Measurements from ENCODE around the gene TUFM.

The TUFM gene

GRCh38 chr16:28865001-28865688 is 19.0 kb upstream of the TUFM start:
- TF ChIP-seq, protein P1, sequence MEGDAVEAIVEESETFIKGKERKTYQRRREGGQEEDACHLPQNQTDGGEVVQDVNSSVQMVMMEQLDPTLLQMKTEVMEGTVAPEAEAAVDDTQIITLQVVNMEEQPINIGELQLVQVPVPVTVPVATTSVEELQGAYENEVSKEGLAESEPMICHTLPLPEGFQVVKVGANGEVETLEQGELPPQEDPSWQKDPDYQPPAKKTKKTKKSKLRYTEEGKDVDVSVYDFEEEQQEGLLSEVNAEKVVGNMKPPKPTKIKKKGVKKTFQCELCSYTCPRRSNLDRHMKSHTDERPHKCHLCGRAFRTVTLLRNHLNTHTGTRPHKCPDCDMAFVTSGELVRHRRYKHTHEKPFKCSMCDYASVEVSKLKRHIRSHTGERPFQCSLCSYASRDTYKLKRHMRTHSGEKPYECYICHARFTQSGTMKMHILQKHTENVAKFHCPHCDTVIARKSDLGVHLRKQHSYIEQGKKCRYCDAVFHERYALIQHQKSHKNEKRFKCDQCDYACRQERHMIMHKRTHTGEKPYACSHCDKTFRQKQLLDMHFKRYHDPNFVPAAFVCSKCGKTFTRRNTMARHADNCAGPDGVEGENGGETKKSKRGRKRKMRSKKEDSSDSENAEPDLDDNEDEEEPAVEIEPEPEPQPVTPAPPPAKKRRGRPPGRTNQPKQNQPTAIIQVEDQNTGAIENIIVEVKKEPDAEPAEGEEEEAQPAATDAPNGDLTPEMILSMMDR (IDR thresholded peaks at IDR 0.05; ENCODE audit: insufficient read depth, missing control alignments): no peak
- DNase-seq (ENCODE audit: insufficient read length, low spot score): no peak
- FAIRE-seq: no peak

DNA sequence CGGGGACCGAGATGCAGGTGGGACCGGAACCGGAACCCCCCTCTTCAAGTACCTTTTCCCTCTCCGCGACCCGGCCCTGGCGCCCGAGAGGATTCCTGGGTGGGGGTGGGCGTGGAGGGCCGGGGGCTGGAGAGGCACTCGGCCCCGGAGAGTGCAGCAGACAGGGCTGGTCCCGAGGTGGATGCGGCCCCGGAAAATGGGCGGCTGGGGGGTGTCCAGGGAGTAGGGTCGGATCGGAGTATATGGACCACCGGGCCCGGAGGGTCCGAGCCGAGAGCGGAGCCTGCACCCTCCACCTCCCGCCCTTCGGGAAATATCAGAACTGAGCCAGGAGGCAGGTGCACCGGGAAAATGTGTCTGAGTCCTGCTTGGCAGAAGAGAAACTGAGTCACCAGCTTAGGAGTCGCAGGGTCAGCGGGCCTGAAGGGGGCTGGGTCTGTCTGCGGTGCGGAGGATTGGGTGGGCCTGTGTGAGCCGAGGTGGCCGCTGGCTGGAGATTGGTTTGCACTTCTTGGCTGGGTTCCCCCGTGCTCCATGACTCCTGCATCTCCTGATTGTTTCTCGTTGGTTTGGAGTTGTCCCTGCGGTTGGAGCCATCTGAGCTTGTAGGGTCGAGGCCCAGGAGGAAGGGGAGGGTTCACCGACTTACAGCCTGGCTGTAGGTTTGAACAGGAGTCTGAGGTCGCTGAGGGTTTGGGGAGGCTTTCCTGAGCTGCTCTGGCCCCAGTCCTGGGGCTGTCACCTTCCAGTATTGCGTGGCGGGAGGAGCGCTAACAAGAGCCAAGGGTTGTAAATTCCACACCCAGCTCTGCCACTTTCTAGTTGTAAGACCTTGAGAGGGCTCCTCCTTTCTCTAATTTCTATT is 18.0 kb upstream of the TUFM start:
- TF ChIP-seq, protein P1 (IDR thresholded peaks at IDR 0.05; ENCODE audit: insufficient read depth, missing control alignments): no peak
- no peak for DNase-seq (ENCODE audit: insufficient read length, low spot score)
- FAIRE-seq: no peak

DNA sequence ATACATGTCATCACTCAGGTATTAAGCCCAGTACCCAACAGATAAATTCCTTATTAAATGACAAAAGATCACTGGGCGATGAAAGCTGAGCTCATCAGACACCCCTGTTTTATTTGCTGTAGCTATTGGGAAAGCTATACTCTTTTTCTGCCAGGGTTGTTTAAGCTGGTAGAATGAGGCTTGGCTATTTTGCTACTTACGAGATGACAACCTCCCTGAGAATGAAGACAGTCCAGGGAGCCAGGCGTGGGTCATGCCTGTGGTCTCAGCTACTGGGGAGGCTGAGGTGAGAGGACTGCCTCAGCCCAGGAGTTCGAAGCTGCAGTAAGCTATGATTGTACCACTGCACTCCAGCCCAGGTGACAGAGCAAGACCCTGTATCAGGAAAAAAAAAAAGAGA is 13.2 kb upstream of the TUFM start:
- TF ChIP-seq, protein P1 (IDR thresholded peaks at IDR 0.05; ENCODE audit: insufficient read depth, missing control alignments): no peak
- DNase-seq (ENCODE audit: insufficient read length, low spot score) (no peak), FAIRE-seq (no peak)

DNA sequence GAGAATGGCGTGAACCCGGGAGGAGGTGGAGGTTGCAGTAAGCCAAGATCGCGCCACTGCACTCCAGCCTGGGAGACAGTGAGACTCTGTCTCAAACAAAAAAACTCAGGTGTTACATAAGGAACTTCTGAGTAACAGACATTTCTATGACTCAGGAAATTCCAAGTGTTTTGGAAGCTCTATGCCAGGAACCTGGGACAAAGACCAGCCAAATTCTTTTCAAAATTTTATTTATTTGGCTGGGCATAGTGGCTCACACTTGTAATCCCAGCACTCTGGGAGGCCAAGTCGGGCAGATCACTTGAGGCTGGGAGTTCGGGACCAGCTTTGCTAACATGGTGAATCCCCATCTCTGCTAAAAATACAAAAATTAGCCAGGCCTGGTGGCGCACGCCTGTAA is 12.3 kb upstream of the TUFM start:
- DNase-seq (ENCODE audit: insufficient read length, low spot score): no peak
- TF ChIP-seq, protein P1 (IDR thresholded peaks at IDR 0.05; ENCODE audit: insufficient read depth, missing control alignments): no peak
- FAIRE-seq: no peak

DNA sequence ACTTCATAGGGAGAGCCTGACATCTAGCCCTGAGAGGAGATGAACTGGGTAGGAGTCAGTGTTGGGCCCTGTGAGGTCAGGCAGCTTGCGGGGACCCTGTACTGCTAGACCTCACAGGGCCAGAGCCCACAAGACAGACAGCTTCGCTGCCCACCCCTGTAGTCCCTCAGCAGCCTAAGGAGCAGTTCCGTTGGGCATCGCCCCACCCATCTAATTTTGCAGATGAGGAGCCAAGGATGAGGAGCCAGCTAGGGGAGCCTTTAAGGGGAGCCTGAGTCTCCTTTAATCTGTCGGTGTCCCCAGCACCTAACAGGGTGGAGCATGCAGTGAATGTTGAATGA is 755 bp upstream of the TUFM start:
- no peak for DNase-seq (ENCODE audit: insufficient read length, low spot score)

DNA sequence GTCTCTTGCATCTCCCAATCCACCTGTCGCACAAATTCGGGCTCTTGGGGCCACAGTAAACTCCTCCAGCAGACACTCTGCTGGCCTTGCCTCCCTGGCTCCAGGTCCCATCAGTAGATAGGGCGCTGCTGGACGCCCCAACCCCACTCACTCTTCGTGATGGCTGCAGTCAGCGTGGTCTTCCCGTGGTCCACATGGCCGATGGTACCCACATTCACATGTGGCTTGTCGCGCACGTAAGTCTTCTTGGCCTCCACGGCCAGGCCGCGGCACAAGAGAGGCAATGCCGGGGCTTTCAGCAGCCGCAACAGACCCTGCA is 428 bp downstream of the TUFM start:
- TF ChIP-seq, protein P1 (IDR thresholded peaks at IDR 0.05; ENCODE audit: insufficient read depth, missing control alignments): no peak
- DNase-seq (ENCODE audit: insufficient read length, low spot score) (no peak), FAIRE-seq (no peak)

More for the DNA sequence above, 755 bp upstream of the TUFM start:
- FAIRE-seq: no peak
- TF ChIP-seq, protein P1 (IDR thresholded peaks at IDR 0.05; ENCODE audit: insufficient read depth, missing control alignments): no peak

GRCh38 chr16:28845293-28845692 is 855 bp downstream of the TUFM start:
- DNase-seq (ENCODE audit: insufficient read length, low spot score) (no peak), FAIRE-seq (no peak)
- TF ChIP-seq, protein P1 (IDR thresholded peaks at IDR 0.05; ENCODE audit: insufficient read depth, missing control alignments): no peak

All from D721Med (cell line).